HG02798 (cell line): Measurements from ENCODE around the gene BAHCC1.
"Not testable (repeated sequence)": the region's sequence is repeated elsewhere in the genome, so short reads cannot be mapped to it uniquely, and the experiment has no call there.

Experiments used
- ATAC-seq: cut with Tn5 transposase; IDR thresholded peaks from one replicate; pipeline ENCODE4 v1.9.1; 2021; ENCODE audit warnings: mild to moderate bottlenecking; ENCODE audit not compliant: unreplicated experiment, poor library complexity

Gene BAHCC1

DNA sequence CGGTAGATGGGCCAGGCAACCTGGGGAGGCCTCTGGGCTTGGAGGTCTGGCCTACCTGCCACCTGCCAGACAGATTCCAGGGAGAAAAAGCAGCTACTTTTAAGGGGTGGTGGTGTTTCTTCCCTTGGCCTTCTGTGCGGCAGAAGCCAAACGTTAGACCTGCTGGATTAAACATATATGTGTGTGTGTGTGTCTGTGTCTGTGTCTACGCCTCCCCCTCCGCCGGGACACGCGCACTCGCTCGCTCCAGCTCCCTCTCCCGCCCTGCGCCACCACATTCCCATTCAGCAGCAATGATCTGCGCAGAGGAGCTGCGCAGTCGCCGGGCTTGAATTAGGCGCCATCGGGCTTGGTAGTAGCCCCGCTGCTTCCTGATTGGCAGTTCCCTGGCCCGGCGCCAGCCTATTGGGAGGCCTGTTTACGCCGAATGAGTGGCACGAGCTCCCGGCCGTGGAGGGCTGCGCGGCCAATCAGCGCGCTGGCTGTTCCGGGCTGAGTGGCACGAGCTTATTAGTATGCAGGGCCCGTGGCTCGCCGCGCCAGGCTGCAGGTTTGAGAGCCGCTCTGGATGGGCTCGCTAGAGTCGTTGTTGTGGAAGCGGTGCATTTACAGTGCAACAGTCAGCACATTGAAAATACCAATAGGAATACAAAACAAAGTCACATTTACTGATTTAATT, at the start of gene BAHCC1:
Gene BAHCC1 (plus strand): TSS at position 537 of the 679 bp plus-strand sequence. CDS start 4,283 bp downstream, outside the sequence.
- no peak for ATAC-seq

DNA sequence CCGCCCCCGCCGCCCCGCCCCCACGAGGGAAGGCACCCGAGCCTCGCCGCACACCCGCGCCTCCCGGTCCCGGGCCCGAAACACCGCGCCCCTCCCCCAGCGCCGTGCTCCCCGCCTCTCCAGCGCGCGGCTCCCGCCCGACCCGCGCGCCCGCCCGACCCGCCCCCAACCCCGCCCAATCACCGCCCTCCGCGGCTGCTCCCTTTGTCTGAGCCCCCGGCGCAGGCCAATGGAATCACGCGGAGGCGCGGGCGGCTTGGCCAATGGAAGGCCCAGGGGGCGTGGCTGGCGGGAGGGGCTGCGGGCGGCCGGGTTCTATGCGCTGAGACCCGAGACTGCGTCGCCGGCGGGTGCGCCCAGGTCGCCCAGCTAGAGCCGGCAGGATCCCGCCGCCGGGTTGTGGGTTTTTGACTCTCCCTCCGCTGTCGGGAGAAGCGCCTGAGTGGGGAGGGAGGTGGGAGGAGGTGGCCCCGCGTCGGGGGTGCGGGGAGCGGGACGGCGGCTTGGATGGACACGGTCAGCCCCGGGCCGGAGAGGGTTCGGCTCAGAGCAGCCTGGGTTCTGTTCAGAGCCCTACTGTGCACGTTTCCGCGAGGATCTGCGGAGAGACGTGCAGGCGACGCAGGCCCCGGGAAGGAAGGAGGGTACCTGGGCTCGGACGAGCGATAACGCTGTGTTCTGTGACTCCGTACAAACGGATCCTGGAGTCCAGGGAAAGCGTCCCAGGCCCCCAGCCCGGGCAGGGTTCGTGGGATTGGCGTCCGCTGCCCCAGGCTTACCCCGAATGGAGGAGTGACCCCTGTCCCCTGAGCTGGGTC, 49.0 kb upstream of the BAHCC1 start:
- peak; percentile 86 for ATAC-seq

DNA sequence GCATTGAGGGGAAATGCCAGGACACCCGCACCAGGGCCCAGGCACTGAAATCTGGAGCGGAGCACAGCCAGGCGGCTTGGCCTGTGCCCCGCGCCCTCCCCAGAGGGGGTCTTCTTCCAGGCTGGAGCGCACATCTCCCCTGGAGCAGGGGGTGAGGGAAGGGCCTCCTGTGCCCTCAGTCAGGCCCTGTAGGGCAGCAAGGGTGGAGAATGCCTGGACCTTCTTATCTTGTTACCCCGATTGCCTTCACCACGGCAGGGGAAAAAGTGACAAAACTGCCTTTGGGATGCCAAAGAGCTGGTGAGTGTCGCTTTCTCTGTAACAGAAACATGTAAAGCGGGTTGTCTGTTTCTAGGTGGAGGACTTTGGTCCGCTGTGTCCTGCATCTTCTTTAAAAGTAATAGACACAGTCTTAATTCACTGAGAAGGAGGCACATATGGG, 48.3 kb upstream of the BAHCC1 start:
- ATAC-seq: no peak

DNA sequence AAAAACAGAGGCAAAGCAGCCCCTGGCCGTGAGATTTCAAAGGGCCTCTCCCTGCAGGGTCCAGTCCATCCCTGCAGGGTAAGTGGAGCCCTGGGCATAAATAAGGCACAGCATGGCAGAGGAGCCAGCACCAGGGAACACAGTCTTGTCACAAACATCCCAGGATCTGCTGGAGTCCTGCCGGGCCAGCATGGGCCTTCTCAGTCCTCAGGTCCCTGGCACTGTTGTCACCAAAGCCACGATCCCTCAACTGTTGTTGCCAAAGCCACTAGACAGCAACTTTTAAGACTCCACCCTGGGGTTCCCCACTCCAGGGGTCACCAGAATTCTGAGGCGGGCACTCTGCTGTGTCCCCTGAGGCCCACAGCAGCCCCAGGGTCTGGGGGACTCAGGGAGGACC, 47.8 kb upstream of the BAHCC1 start:
- ATAC-seq: no peak

DNA sequence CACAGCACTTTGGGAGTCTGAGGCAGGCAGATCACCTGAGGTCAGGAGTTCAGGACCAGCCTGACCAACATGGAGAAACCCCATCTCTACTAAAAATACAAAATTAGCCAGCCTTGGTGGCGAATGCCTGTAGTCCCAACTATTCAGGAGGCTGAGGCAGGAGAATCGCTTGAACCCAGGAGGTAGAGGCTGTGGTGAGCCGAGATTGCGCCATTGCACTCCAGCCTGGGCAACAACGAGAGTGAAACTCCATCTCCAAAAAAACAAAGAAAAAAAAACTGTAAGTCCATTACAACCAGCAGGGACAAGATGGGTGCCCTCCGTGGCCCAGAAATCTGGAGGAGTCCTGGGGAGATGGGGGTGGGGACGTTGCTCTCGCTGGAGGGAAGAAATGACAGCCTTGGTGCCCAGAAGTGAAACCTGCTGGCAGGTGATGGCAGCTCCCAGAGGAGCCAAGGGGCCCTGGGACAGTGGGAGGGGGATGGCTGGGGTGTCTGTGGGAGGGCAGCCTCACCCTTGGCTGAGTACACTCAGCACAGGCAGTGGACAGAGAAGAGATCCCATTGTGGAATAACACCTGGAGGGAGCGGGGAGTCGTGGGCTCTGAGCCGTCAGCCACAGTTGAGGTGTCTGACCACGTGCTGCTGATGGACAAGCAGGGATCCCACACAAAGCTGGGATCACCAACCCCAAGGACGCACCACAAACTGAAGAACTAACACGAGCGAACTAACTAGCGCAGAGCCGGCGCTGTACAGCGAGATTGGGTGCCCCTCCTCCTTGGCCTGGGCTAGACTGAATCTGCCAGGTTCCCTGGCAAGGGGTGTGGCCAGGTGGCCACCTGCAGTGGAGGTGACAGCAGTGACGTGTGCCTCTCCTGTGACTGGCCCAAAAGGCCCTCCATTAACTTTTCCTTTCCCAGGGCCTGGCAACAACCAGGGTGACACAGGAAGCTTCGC, 46.9 kb upstream of the BAHCC1 start:
- no peak for ATAC-seq

DNA sequence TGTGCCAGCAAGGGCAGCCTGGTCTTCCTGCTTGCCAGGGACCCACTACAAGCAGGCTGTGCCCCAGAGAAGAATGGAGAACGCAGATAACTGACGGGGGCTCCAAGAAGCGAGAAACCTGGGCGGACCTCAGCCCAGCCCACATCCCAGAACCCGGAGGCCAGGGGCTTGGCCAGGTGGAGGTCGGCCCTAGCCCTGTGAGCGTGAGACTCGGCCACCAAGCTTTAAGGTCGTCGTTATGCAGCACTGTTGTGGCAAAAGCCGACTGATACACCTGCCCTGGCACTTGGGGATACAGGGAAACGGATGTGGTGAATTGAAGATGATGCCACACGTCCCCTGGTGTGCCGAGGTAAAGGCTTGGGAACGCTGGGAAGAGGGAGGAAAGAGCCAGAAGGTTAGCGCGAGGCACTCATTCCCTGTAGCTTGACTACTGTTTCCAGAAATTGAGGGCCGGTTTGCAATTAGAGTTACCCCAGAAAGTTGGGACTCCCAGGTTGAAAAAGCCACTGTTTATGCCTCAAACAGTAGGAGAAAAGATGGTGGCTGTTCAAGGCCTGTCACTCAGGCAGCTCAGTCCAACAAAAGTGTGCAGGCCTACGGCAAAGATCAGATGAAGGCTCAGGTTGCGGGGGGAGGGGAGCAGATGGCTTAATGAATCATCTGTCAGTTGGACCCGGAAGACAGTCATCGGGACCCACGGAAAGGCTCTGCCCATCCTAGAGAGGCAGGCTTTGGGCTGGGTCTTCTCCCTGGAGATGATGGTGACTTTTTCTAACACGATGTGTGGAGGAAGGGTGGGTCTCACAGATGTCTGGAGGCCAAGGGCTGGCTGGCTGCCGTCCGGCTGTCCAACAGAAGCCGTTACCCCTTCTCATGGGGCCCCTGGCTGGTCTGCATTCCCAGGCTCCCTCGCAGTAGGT, 45.6 kb upstream of the BAHCC1 start:
- ATAC-seq: no peak

DNA sequence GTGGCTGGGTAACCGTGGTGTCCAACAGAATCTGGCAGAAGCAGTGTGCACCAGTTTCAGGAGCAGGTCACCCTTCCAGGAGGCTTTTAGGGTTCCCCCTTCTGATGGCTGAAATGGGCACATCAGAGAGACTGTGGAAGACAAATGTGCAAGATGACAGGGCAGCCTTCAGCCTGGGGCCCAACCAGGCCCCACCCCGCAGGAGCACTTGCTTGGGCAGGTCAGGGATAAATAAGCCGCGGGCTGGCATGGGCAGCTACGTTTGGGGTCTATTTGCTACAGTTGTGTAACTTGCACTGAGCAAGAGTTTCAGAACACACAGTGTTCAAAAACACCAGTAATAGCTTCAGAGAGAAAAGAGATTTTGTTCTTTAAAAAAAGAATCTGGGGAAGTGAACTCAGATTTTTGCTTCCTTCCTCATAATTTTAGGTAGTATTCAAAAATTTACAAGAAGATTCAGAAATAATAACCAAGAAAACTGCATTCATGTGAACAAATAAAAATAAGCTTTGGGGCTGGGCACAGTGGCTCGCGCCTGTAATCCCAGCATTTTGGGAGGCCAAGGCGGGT, 44.9 kb upstream of the BAHCC1 start:
- no peak for ATAC-seq

DNA sequence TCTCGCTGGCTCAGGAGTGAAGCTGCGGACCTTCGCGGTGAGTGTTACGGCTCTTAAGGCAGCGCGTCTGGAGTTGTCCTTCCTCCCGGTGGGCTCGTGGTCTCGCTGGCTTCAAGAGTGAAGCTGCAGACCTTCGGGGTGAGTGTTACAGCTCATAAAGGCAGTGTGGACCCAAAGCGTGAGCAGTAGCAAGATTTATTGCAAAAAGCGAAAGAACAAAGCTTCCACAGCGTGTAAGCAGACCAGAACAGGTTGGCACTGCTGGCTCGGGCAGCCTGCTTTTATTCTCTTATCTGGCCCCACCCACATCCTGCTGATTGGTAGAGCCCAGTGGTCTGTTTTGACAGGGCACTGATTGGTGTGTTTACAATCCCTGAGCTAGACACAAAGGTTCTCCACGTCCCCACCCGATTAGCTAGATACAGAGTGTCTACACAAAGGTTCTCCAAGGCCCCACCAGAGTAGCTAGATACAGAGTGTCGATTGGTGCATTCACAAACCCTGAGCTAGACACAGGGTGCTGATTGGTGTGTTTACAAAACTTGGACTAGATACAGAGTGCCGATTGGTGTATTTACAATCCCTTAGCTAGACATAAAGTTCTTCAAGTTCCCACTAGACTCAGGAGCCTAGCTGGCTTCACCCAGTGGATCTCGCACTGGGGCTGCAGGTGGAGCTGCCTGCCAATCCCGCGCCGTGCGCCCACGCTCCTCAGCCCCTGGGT, 43.8 kb upstream of the BAHCC1 start:
- ATAC-seq: not testable (repeated sequence)

DNA sequence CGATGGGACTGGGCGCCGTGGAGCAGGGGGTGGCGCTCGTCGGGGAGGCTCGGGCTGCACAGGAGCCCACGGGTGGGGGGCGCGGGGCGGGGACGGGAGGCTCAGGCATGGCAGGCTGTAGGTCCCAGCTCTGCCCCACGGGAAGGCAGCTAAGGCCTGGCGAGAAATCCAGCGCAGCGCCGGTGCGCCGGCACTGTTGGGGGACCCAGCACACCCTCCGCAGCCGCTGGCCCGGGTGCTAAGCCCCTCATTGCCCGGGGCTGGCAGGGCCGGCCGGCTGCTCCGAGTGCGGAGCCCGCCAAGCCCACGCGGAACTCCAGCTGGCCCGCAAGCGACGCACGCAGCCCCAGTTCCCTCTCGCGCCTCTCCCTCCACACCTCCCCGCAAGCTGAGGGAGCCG, 43.2 kb upstream of the BAHCC1 start:
- ATAC-seq: not testable (repeated sequence)

DNA sequence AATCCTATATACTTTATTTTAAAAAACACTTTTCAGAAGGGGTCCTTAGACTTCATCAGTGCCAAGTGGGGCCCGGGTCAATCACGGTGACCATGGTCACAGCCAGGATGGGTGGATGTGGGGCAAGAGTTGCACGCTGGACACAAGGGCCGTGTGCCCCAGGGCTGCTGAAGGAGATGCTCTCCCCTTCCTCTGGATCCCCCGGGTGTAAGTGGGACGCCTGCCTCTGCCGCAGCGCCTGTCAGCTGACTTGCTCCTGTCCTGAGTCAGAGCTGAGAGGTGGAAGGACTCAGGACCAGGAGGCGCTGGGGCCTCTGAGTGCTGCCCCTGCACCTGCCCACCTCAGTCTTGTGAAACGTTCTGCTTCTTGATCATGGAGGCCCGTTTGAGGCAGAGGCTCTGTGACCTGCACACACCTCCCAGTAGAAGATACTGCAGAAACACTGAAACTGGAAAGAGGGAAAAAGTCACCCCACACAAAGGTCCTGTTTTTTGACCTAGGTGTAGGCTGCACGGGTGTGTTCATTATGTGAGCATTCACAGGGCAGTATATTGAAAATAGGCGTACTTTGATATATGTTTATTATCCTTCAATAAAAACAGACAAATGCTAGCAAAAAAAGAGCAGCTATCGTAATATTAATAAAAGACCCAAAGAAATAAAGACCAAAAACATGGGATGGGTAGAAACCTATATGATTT, 40.9 kb upstream of the BAHCC1 start:
- ATAC-seq: no peak

DNA sequence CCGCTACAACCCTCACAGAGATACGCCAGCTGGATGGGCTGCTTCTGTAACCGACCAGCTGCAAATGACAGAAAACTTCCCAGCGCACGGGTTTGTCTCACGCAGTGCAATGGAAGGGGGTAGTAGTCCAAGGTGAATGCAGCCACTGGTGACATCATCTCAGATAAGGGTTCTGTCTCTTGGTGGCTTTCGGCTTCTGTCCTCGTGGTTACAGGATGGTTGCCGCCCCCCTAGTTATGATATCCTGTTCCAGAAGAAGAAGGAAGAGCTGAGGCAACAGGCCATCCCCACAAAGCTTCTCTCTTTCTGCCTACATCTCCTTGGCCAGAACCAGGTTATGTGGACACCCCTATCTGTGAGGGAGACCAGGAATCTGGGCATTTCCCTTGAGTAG, 40.3 kb upstream of the BAHCC1 start:
- ATAC-seq: no peak

DNA sequence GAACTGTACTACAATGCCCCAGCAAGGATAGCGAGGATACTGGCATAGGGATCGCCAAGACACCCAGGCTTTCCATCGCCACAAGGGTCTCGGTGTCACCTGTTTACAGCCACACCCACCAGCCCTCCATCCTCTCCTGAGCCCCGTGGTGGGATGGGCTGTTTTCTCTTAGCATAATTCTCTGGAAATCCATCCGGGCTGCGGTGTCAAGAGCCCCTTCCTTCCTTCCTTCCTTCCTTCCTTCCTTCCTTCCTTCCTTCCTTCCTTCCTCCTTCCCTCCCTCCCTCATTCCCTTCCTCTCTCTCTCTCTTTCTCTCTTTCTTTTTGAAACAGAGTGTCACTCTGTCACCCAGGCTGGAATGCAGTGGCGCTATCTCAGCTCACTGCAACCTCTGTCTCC, 36.0 kb upstream of the BAHCC1 start:
- no peak for ATAC-seq

DNA sequence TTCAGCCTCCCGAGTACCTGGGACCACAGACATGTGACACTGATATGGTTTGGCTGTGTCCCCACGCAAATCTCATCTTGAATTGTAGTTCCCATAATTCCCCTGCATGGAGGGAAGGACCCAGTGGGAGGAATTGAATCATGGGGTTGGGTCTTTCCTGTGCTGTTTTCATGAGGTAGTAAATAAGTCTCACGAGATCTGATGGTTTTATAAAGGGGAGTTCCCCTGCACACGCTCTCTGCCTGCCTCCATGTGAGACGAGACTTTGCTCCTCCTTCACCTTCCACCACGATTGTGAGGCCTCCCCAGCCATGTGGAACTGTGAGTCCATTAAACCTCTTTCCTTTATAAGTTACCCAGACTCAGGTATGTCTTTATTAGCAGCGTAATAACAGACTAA, 33.3 kb upstream of the BAHCC1 start:
- not testable (repeated sequence) for ATAC-seq

DNA sequence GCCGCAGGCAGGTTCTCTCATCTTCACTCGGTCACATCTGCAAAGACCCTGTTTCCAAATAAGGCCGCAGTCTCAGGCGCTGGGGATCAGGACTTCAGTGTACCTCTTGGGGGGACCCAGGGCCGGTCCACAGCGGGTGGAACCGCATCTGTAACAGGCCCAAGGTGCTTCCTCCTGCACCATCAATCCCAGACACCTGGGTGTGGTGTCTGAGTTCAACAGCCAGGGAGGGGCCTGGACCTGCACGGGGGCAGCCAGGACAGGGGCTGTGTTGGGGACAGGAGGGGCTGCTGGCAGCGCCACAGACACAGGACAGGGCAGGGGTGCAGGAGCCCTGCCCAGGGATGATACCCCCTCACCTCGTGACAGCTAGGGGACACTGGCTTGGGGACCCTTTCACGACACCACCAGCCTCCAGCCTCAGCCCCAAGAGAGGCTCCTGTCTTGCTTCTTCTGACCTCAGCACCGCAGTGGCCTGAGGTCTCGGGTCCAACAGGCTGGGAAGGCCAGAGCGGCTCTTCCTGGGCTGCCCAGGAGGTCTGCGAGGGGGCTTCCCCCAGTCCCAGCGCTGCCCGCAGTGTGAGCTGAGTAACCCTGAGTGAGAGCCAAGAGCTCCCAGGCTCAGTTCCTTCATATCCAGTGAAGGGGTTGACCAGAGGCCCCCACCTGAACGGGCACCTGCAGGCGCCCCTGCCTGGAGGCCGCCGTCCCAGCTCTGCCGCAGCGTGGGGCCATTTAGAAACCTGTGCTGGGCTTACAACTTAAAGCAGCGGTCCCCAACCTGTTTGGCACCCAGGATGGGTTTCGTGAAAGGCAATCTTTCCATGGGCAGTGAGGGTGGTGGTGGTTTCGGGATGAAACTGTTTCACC, 30.7 kb upstream of the BAHCC1 start:
- no peak for ATAC-seq

DNA sequence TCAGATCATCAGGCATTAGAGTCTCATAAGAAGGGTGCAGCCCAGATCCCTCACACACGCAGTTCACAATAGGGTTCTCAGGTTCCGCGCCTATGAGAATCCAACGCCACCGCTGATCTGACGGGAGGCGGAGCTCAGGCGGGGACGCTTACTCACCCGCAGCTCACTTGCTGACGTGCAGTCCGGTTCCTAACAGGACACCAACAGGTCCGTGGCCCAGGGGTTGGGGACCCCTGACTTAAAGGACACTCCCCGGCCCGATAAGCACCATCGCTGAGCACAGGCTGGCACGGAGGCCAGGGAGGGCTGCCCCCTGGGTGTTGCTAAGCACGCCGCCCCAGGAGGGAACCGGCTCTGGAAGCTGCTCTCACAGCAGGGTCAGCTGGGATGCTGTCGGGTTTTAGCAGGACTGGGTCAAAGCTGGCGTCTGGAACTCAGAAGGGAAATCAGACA, 30.1 kb upstream of the BAHCC1 start:
- no peak for ATAC-seq

DNA sequence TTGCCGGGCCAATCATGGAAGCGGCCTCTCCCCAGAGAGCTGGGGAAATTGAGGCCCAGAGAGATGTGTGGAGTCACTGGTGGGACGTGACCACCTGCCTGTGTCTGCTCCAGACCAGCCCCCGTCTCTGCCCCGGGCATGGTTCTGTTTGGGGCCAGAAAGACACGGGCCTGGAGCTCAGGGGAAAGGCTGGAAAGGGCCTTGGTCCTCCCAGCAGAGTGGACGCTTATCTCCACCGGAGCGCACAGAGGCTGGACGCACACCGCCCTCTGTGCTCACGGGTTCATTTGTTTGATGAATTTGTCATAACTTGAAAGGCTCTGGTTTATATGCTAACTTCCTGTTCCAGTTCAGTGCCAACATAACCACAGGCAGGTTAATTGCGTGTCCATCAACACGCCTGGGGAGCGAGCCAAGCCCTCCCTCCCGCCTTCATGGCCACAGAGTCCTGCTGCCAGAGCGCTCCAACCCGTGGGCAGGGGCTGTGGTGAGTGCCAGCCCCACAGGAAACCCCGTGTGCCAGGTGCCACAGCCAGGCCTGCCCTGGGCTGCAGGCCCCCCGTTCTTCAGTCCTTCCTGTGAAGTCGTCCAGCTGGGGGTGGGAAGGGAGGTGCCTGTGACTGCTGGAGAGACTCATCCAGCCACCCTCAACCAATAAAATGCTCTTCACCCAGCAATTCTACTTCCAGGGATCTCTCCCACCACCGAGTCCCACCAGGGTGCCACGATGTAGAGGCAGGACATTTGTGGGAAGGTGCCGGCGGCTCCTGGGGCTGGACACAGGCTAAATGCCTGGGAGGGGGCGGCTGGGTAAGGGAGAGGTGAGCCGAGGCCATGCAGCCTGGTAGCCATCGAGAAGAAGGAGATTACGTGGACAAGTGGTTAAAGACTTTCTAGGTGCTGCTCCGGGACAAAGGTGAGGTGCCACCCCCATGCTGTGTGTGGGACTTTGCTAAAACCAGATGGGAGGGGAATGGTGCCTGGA, 29.4 kb upstream of the BAHCC1 start:
- ATAC-seq: no peak
